Measurements from ENCODE around the gene SUMO4. TPM values are rescaled to one million over a fixed set of nuclear protein-coding genes. Genes with fewer than 3 reads are reported as not detected.
"Not testable (repeated sequence)": the region's sequence is repeated elsewhere in the genome, so short reads cannot be mapped to it uniquely, and the experiment has no call there.

SUMO4 gene
- total RNA-seq, 2 donors from 2014 or later = 2.0 to 2.4 TPM

- H3K27ac ChIP-seq = no peak overlapping the region
- no peak overlapping the region for H3K4me3 ChIP-seq
- no peaks in the 10 kb centered on the region for H3K9me3 ChIP-seq
- intact Hi-C loops (cut with DNase I) = no loop called here
- H3K4me1 ChIP-seq (replicated peaks) = no peaks in the 10 kb centered on the region
- DNase-seq (ENCODE audit: low spot score) = no peak
- TF ChIP-seq POLR2A (IDR thresholded peaks at IDR 0.05) (no peak), POLR2AphosphoS5 (IDR thresholded peaks at IDR 0.05) (no peak)
- TF ChIP-seq, protein P1, sequence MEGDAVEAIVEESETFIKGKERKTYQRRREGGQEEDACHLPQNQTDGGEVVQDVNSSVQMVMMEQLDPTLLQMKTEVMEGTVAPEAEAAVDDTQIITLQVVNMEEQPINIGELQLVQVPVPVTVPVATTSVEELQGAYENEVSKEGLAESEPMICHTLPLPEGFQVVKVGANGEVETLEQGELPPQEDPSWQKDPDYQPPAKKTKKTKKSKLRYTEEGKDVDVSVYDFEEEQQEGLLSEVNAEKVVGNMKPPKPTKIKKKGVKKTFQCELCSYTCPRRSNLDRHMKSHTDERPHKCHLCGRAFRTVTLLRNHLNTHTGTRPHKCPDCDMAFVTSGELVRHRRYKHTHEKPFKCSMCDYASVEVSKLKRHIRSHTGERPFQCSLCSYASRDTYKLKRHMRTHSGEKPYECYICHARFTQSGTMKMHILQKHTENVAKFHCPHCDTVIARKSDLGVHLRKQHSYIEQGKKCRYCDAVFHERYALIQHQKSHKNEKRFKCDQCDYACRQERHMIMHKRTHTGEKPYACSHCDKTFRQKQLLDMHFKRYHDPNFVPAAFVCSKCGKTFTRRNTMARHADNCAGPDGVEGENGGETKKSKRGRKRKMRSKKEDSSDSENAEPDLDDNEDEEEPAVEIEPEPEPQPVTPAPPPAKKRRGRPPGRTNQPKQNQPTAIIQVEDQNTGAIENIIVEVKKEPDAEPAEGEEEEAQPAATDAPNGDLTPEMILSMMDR (IDR thresholded peaks at IDR 0.05) = no peak
- 65% methylated on average over 1 of the region's 1 CpG for WGBS
- no peaks in the 10 kb centered on the region for H3K27me3 ChIP-seq (replicated peaks; ENCODE audit: insufficient read depth)
- H3K36me3 ChIP-seq = no peaks in the 10 kb centered on the region
Observed at GRCh38 chr6:149439626-149440025, 39.6 kb downstream of the SUMO4 start.

- 82% methylated on average over 16 of the region's 16 CpGs for WGBS
- Histone ChIP-seq H3K36me3 (no peaks in the 10 kb centered on the region), H3K9me3 (no peaks in the 10 kb centered on the region), H3K27ac (no peak overlapping the region), H3K4me3 (no peak overlapping the region), H3K4me1 (replicated peaks) (no peaks in the 10 kb centered on the region), H3K27me3 (replicated peaks; ENCODE audit: insufficient read depth) (no peaks in the 10 kb centered on the region)
- TF ChIP-seq, protein P1 (IDR thresholded peaks at IDR 0.05) = no peak
- TF ChIP-seq POLR2A (IDR thresholded peaks at IDR 0.05) (no peak), POLR2AphosphoS5 (IDR thresholded peaks at IDR 0.05) (no peak)
- intact Hi-C loops (cut with DNase I) = no loop called here
- DNase-seq (ENCODE audit: low spot score) = no peak
Observed at GRCh38 chr6:149440735-149441671, 40.9 kb downstream of the SUMO4 start.

- H3K27ac ChIP-seq = no peak overlapping the region
- H3K9me3 ChIP-seq = no peaks in the 10 kb centered on the region
- intact Hi-C loops (cut with DNase I) = no loop called here
- TF ChIP-seq POLR2AphosphoS5 (IDR thresholded peaks at IDR 0.05) (no peak), POLR2A (IDR thresholded peaks at IDR 0.05) (no peak)
- TF ChIP-seq, protein P1 (IDR thresholded peaks at IDR 0.05) = no peak
- H3K36me3 ChIP-seq = no peaks in the 10 kb centered on the region
- no peak for DNase-seq (ENCODE audit: low spot score)
- no peaks in the 10 kb centered on the region for H3K4me1 ChIP-seq (replicated peaks)
- no peak overlapping the region for H3K4me3 ChIP-seq
- 62% methylated on average over 8 of the region's 9 CpGs for WGBS
- H3K27me3 ChIP-seq (replicated peaks; ENCODE audit: insufficient read depth) = no peaks in the 10 kb centered on the region
Observed at GRCh38 chr6:149441740-149442139, 41.7 kb downstream of the SUMO4 start.

- intact Hi-C loops (cut with DNase I) = no loop called here
- TF ChIP-seq POLR2AphosphoS5 (IDR thresholded peaks at IDR 0.05) (no peak), POLR2A (IDR thresholded peaks at IDR 0.05) (no peak)
- TF ChIP-seq, protein P1 (IDR thresholded peaks at IDR 0.05) = no peak
Observed at GRCh38 chr6:149443411-149444181, 43.5 kb downstream of the SUMO4 start.

GRCh38 chr6:149444360-149445094 lies 44.5 kb downstream of the SUMO4 start:
- H3K27ac ChIP-seq; DNase-seq (ENCODE audit: low spot score); intact Hi-C loops (cut with DNase I); H3K4me3 ChIP-seq; H3K9me3 ChIP-seq; H3K4me1 ChIP-seq (replicated peaks); H3K36me3 ChIP-seq; H3K27me3 ChIP-seq (replicated peaks; ENCODE audit: insufficient read depth): not testable (repeated sequence)
- WGBS = 60% methylated on average over 3 of the region's 3 CpGs

More at GRCh38 chr6:149443411-149444181, 43.5 kb downstream of the SUMO4 start:
- no peak overlapping the region for H3K4me3 ChIP-seq
- H3K27ac ChIP-seq = no peak overlapping the region
- H3K36me3 ChIP-seq = no peaks in the 10 kb centered on the region
- no peaks in the 10 kb centered on the region for H3K9me3 ChIP-seq
- WGBS = 54% methylated on average over 8 of the region's 8 CpGs
- no peaks in the 10 kb centered on the region for H3K27me3 ChIP-seq (replicated peaks; ENCODE audit: insufficient read depth)
- DNase-seq (ENCODE audit: low spot score) = no peak
- H3K4me1 ChIP-seq (replicated peaks) = no peaks in the 10 kb centered on the region
